Motor neuron (in vitro differentiated cells): ENCODE data around the gene TPRG1L. TPM values are rescaled to one million over a fixed set of nuclear protein-coding genes. Genes with fewer than 3 reads are reported as not detected.
A peak's percentile ranks its signal among the peaks of the same experiment; 100 is the strongest.

Source experiments
- ATAC-seq, 8 experiments: fragments of 200-7000 bp; cut with Tn5 transposase; replicated peaks in 6 of 8; 2 replicates each; pipeline ENCODE4 v1.8.0; 2021; ENCODE audit warnings: mild to moderate bottlenecking in 8 of 8, moderate library complexity in 8 of 8
- H3K27ac ChIP-seq, 2 donors: fragments of 250-450 bp; sonication (Bioruptor Pico); 2 replicates each; pipeline ENCODE4 v1.9.0; 2021; ENCODE audit warnings: antibody characterized with exemption in 2 of 2, mild to moderate bottlenecking in 2 of 2, moderate library complexity in 1 of 2
- H3K4me1 ChIP-seq, 2 donors: fragments of 250-450 bp; sonication (Bioruptor Pico); replicated peaks in 1 of 2; 2 replicates each; pipeline ENCODE4 v1.6.1; 2021; ENCODE audit warnings: antibody characterized with exemption in 2 of 2, mild to moderate bottlenecking in 2 of 2, moderate library complexity in 1 of 2
- H3K4me3 ChIP-seq, 5 donors: fragments of 250-450 bp; sonication (Bioruptor Pico); 2 replicates each; pipeline ENCODE4 v1.9.0; 2021; ENCODE audit warnings: antibody characterized with exemption in 5 of 5, mild to moderate bottlenecking in 5 of 5, moderate library complexity in 4 of 5
- WGBS, 10 experiments: fragments of 450-650 bp; shearing (Covaris generic); methylation state at CpG; one replicate each; pipeline ENCODE4 v1.0.0; 2022; 5-methylcytosine and 5-hydroxymethylcytosine counted together
- in situ Hi-C, 9 experiments: fragments of 400-800 bp; cut with MboI; loops; one replicate each; pipeline ENCODE4 v1.15.0; 2021; ENCODE audit warnings: low sequenced_read_pairs in 9 of 9, low pct_unique_long_range_greater_than_20kb in 2 of 9; ENCODE audit not compliant: unreplicated experiment in 9 of 9
- total RNA-seq, 8 experiments: library from RNA; unstranded; fragments of 300-600 nt; gene quantifications; 2 replicates each; pipeline versions ENCODE4 v1.2.3 to v1.2.4, GENCODE V29; 2022

Gene TPRG1L
- total RNA-seq, 8 experiments from 2014 or later = 12.6 to 36.3 (median 25.7) TPM

DNA sequence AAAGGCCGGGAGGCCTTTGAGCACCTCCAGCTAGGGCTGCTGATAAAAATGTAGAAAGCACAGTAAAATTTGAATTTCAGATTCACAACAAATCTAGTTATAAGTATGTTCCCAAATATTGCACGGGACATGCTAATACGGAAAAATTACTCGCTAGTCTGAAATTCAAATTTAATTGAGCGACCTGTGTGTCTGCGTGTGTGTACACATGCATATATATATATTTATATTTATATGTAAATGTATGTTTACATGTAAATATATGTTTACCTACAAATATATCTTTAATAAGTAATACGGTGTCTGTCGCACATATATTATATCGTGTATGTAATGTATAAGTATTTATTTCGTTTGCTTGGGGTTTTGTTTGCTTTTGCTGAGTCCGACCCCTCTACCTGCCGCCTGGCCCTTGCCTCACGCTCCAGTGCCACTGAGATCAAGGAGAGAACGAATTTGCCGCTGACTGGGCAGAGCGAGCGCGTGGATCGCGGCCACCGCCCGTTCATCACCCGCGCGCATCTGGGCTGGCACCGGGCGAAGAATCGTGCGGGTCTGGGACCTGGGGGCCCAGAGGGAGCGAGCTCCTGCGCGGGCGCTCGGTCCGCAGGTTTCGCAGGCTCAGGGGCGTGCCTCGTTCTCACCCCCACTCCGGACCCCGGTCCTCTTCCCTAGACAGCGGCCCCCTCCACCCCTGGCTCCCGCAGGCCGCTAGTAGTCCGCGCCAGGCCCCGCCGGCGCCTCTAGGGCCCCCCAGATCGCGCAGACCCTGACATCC is 25.6 kb downstream of the TPRG1L start:
- Histone ChIP-seq H3K4me3 (peak overlapping the region in 4 of 5 donors; percentile 57 to 90 (median 70)), H3K27ac (no peak overlapping the region), H3K4me1 (peaks cover 5 to 7% of the 10 kb centered on the region in 2 donors)
- ATAC-seq = no peak
- 4 to 48% (median 21%) methylated on average over 4 to 29 of the region's 50 CpGs for WGBS, 10 experiments
- in situ Hi-C loops = no loop called here

DNA sequence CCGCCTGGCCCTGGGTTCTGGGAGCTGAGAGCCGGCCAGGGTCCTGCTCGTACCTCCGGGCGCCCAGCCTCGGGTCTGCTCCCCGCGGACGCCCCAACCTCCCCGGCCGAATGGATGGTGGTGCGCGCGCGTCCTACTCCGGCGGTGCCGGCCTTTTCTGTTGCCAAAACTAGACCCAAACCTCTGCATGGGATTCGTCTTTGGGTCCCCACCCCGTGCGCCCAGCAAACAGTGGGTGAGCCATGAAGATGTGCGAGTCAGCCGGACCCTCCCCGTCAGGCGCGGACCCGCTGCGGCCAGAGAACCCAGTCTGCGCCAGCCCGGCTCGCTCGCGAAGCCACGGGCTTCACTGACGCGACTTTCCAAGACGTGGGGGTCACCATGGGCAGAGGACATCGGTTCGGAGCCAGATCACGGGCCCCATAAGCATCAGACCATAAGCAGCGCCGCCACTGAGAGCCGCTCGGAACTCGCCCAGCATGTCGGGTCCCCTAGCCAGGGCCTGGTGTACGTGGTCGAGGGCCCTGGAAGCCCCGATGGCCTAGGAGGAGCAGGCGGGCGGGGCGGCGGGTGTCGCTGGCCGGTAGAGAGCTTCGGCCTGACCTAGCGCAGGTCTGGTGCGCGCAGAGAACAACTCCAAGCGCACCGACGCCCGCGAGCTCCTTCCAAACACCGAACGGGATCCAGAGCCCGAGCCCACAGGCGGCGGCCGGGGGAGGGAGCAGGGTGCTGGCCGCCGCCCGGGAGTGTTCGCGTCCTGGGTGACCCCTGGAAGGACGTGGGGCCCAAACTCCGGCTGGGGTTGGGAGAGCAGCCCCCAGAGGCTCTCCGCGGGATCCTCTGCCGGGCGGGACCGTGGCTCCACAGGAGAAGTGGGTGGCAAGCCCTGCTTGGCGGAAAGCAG is 26.5 kb downstream of the TPRG1L start:
- no peak for ATAC-seq
- peaks cover 5 to 7% of the 10 kb centered on the region in 2 donors for H3K4me1 ChIP-seq
- no peak overlapping the region for H3K4me3 ChIP-seq
- in situ Hi-C loops = no loop called here
- WGBS, 10 experiments = 0 to 30% (median 24%) methylated on average over 2 to 10 of the region's 83 CpGs; no CpG with 5 or more reads in 7 of the 10 experiments
- no peak overlapping the region for H3K27ac ChIP-seq

DNA sequence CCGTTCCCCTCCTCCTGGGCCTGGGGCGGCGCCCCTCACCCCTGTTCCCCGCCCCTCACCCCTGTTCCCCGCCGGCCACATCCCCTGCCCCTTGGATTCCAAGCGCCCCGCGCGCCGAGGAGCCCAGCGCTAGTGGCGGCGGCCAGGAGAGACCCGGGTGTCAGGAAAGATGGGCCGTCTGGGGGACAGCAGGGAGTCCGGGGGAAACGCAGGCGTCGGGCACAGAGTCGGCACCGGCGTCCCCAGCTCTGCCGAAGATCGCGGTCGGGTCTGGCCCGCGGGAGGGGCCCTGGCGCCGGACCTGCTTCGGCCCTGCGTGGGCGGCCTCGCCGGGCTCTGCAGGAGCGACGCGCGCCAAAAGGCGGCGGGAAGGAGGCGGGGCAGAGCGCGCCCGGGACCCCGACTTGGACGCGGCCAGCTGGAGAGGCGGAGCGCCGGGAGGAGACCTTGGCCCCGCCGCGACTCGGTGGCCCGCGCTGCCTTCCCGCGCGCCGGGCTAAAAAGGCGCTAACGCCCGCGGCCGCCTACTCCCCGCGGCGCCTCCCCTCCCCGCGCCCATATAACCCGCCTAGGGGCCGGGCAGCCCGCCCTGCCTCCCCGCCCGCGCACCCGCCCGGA is 27.2 kb downstream of the TPRG1L start, which contains the start of gene TP73:
TSS of gene TP73 (plus strand) at position 587 of the 618 bp plus-strand sequence. CDS start 29,850 bp downstream, outside the sequence.
- in situ Hi-C loops = no loop called here
- WGBS, 10 experiments = 0% methylated on average over 17 of the region's 80 CpGs; no CpG with 5 or more reads in 9 of the 10 experiments
- Histone ChIP-seq H3K4me1 (peaks cover 5 to 7% of the 10 kb centered on the region in 2 donors), H3K27ac (no peak within 1 kb of the TSS), H3K4me3 (peak within 1 kb of the TSS in 1 of 5 donors; percentile 5)
- ATAC-seq = peak in 3 of 8 experiments; percentile 2 to 7 (median 3)

DNA sequence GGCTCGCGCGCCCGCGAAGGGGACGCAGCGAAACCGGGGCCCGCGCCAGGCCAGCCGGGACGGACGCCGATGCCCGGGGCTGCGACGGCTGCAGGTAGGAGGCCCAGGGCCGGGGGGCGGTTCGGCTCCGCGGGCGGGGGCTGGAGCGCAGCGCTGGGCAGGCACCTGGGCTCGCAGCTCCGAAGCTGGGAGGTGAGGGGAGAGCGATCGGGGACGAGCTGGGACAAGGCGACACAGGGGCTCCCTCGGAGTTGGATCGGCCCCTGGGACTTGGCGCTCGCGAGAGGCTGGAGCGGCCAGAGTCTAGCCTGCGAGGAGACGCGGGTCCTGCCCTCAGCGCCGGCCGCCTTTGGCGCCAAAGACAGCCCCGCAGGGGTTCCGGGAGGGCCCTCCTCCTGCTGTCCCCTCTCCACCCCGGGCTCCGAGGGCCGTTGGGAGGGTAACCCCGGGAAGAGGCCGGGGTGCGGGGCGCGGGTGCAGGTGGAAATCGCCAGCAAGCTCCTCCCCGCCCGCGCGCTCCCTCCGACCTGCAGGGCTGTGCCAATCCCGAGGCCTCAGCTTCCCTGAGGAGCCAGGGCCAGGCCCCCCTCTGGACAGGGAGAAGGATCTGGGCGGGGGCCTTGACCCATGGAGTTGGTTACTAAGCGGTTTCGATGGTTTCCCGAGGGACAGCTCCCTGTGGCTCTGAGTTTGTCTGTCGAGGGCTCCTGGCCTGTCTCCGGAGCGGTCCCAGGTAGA is 27.9 kb downstream of the TPRG1L start:
- ATAC-seq = peak in 2 of 8 experiments; percentile 8 to 17
- peaks cover 5 to 7% of the 10 kb centered on the region in 2 donors for H3K4me1 ChIP-seq
- WGBS, 10 experiments = 0 to 7% (median 0%) methylated on average over 7 to 11 of the region's 68 CpGs; no CpG with 5 or more reads in 7 of the 10 experiments
- in situ Hi-C loops = no loop called here
- peak overlapping the region in 1 of 5 donors; percentile 5 for H3K4me3 ChIP-seq
- no peak overlapping the region for H3K27ac ChIP-seq

DNA sequence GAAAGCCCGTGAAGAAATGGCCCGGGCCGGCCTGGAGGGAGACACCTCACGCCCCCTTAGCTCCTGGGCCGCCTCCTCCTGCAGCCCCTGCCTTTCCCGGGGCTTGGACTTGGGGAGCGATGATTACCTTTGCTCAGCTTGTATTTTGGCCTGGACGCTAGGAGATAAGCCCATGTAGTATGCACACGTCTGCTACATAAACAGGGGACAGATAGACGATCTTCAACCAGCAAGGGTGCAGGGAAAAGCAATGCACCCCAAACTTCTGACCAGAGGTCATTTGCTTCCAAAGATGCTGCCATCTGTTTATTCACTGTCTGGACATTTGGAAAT is 28.4 kb downstream of the TPRG1L start:
- 3 to 13% (median 9%) methylated on average over 2 to 8 of the region's 10 CpGs; no CpG with 5 or more reads in 6 of the 10 experiments for WGBS, 10 experiments
- Histone ChIP-seq H3K4me1 (peaks cover 7 to 9% of the 10 kb centered on the region in 2 donors), H3K27ac (no peak overlapping the region), H3K4me3 (no peak overlapping the region)
- no peak for ATAC-seq
- in situ Hi-C loops = no loop called here

DNA sequence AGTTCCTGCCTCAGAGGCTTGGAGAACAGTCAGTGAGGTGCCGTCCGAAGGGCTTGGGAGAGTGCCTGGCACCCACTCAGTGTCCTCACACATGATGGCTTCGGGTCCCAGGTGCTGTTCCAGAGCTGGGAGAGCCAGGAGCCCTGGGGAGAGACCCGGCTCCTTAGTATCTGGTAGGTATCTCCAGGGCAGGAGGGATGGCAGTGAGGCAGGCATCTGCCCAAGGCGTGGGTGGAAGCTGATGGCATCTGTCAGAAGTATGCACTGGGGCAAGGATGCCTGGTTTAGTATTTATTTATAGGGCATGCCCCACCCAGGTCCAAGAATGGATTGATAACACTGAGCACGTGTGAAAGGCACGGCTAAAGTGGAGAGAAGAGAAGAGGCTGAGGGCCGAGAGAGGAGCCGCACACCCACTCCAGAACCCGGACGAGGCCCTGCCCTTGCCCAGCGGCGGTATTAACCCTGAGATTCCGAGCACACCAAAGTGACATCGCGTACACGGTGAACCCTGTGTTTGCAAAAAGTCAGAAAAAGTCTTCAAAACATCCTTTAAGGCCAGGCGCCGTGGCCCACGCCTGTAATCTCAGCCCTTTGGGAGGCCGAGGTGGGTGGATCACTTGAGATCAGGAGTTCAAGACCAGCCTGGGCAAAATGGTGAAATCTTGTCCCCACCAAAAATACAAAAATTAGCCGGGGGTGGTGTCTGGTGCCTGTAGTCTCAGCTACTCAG is 29.9 kb downstream of the TPRG1L start:
- H3K27ac ChIP-seq = no peak overlapping the region
- 0 to 75% (median 51%) methylated on average over 1 to 19 of the region's 22 CpGs; no CpG with 5 or more reads in 4 of the 10 experiments for WGBS, 10 experiments
- in situ Hi-C loops = no loop called here
- ATAC-seq = no peak
- peaks cover 0 to 4% of the 10 kb centered on the region in 2 donors for H3K4me1 ChIP-seq
- H3K4me3 ChIP-seq = no peak overlapping the region

DNA sequence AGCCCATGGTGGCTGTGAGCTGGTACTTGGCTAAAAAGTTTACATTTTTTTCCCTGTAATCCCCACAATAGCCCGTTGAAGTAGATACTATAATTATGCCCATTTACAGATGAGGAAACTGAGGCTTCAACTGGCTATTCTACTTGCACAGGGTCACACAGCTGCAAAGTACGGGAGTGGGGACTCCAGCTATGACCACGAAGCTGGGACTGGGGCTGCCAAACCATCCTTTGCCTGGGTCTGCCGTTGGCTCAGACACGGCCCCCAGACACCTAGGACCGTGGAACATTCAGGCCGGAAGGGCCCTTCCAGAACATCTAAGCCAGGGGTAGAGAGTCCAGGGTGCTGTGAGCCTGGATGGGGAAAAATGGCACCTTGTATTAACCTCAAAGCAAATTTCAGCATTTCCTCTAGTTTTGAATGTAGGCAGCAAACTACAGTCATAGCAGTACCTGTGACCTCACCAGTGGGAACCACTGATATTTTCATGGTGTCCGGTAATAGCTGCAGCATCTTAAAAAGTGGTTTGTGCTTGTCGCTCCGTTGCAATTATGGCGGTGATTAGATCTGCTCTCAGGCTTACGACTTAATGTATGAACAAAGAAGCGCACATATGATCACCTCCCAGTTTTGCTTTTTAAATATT is 31.8 kb downstream of the TPRG1L start:
- H3K27ac ChIP-seq = no peak overlapping the region
- no peak for ATAC-seq
- H3K4me1 ChIP-seq = peaks cover 0 to 4% of the 10 kb centered on the region in 2 donors
- no peak overlapping the region for H3K4me3 ChIP-seq
- in situ Hi-C loops = no loop called here
- 52 to 94% (median 82%) methylated on average over 1 to 13 of the region's 13 CpGs; no CpG with 5 or more reads in 2 of the 10 experiments for WGBS, 10 experiments

DNA sequence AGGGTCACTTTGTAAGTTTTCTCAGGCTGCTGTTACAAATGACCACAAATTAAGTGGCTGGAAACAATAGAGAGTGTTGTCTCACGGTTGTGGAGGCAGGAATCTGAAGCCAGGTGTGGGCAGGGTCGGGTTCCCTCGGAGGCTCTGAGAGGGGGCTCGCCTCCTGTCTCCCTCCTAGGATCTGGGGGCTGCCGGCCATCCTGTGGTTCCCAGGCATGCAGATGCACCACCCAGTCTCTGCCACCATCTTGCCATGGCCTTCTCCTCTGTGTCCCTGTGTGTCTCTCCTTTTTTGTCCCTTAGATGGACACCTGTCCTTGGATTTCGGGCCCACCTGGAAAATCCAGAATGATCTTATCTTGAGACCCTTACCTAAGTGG is 32.3 kb downstream of the TPRG1L start:
- peaks cover 0 to 4% of the 10 kb centered on the region in 2 donors for H3K4me1 ChIP-seq
- H3K4me3 ChIP-seq = no peak overlapping the region
- WGBS, 10 experiments = 0 to 76% (median 34%) methylated on average over 1 to 5 of the region's 6 CpGs; no CpG with 5 or more reads in 3 of the 10 experiments
- in situ Hi-C loops = no loop called here
- no peak for ATAC-seq
- H3K27ac ChIP-seq = no peak overlapping the region

DNA sequence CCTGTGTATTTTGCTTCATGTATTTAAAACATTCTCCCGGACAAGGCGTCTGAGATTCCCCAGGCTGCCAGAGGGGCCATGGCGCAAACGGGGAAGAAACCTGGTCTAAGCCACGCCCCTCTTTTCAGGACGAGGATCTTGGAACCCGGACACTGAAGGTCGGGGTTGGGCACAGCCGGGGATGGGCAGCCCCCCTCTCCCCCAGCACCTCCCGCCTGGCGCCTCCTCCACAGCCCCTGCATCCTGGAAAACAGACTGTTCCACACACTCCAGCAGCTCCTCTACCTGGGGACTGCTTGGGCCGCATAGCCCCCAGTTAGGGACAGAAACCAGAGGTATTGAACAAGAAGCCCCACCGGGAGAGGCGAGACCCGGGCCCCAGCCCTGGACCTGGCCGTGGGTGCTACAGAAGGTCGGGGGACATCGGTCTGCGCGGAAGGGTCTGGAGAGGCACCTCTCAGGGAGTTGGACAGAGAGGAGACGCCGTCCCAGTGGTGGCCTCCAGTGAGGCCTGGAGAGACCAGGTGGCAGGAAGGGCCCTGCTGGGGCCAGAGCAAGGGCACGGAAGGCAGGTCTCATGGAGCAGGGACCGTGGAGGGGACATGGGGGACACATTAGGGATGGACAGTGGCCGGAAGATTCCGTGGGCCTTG is 32.9 kb downstream of the TPRG1L start:
- Histone ChIP-seq H3K4me1 (peaks cover 0 to 4% of the 10 kb centered on the region in 2 donors), H3K27ac (no peak overlapping the region), H3K4me3 (no peak overlapping the region)
- WGBS, 10 experiments = 15 to 90% (median 54%) methylated on average over 2 to 17 of the region's 26 CpGs; no CpG with 5 or more reads in 3 of the 10 experiments
- ATAC-seq = peak in 3 of 8 experiments; percentile 14 to 27 (median 25)
- in situ Hi-C loops = no loop called here

DNA sequence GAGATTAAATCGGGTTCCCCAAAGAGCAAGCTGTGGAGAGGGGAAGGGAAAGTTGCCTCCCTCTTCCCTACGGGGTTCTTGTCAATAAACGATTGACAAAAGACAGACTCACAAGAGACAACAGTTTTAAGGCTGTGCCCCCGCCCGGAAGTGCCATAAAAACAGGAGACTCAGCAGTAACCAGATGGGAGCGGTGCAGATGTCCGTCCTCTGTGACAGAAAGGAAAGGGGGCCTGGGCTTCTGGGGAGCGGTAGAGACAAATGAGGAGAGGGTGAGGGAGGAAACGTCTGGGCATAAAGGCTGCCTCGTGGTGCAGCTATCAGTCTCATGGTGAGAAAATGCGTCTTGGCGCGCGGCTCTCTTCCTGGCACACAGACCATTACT is 33.4 kb downstream of the TPRG1L start:
- in situ Hi-C loops = no loop called here
- WGBS, 10 experiments = 0 to 31% (median 21%) methylated on average over 1 to 14 of the region's 14 CpGs
- Histone ChIP-seq H3K27ac (no peak overlapping the region), H3K4me3 (no peak overlapping the region), H3K4me1 (peaks cover 0 to 4% of the 10 kb centered on the region in 2 donors)
- peak in 3 of 8 experiments; percentile 25 to 51 (median 49) for ATAC-seq

DNA sequence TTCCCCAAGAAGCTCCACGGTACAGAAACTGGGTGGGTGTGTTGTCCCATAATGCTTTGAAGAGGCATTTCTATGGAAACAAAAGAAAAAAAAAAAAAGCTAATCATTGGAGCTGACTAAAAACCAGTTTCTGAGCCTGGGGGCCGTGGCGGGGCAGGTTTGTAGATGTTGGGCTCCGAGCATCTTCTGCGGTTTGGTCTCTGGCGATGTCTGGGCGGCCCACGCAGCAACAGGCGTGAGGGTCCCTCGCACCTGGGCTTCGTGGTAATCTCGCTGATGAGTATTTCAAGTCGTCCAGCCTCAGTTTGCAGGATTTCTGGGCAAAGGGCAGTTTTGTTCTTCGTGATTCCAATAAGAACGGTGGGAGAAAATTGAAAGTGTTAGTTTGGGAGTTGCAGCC is 34.3 kb downstream of the TPRG1L start:
- ATAC-seq = no peak
- 32 to 100% (median 86%) methylated on average over 1 to 13 of the region's 15 CpGs; no CpG with 5 or more reads in 2 of the 10 experiments for WGBS, 10 experiments
- H3K27ac ChIP-seq = no peak overlapping the region
- H3K4me3 ChIP-seq = no peak overlapping the region
- in situ Hi-C loops = no loop called here
- peaks cover 0 to 4% of the 10 kb centered on the region in 2 donors for H3K4me1 ChIP-seq
